Peyer's patch (tissue), 4 donors: ENCODE results near the gene BUD23.

ENCODE experiments used
- CTCF ChIP-seq, 6 experiments: fragments of 450-650 bp in 4 of 6; fragments of 200-600 bp in 2 of 6; sonication (generic) in 1 of 6; IDR thresholded peaks; one replicate each; pipeline ENCODE4 v1.5.1; 2017 to 2019; ENCODE audit warnings: antibody characterized with exemption in 6 of 6, mild to moderate bottlenecking in 3 of 6, moderate library complexity in 1 of 6
- POLR2A ChIP-seq, 2 donors: fragments of 450-650 bp; IDR thresholded peaks; one replicate each; pipeline ENCODE4 v1.5.1; 2017; ENCODE audit warnings: antibody characterized with exemption in 2 of 2, mild to moderate bottlenecking in 2 of 2, moderate library complexity in 2 of 2

- TF ChIP-seq CTCF (IDR thresholded peaks at IDR 0.05) (no peak), POLR2A (IDR thresholded peaks at IDR 0.05) (no peak)
These were observed 16.6 kb downstream of the BUD23 start for GRCh38 chr7:73700069-73700423.
